T-cell (primary cell): ENCODE measurements around the gene ACSL1. TPM values are rescaled to one million over a fixed set of nuclear protein-coding genes. Genes with fewer than 3 reads are reported as not detected.

ENCODE experiments used
- ATAC-seq, 4 experiments: fragments of 200-7000 bp in 3 of 4; fragments of 150-1000 bp in 1 of 4; cut with Tn5 transposase; replicated peaks in 1 of 4; 1 replicate in 3 of 4; 2 replicates in 1 of 4; pipeline ENCODE4 v1.10.0; 2021; ENCODE audit warnings: moderate library complexity in 3 of 4, mild to moderate bottlenecking in 2 of 4, moderate number of reproducible peaks in 1 of 4
- CTCF ChIA-PET, 2 donors: fragments of 300-600 bp; sonication (Branson Sonifier 250); formaldehyde crosslinking; loops; one replicate each; lab custom pipeline; 2022; ENCODE audit warnings: antibody characterized with exemption in 2 of 2; lab: Charles Lee
- POLR2A ChIA-PET, 2 donors: fragments of 300-600 bp; sonication (Branson Sonifier 250); formaldehyde crosslinking; loops; one replicate each; lab custom pipeline; 2022; ENCODE audit warnings: antibody characterized with exemption in 2 of 2; lab: Charles Lee
- DNase-seq, 35 experiments: peaks; one replicate each; pipeline versions ENCODE4 v3.0.0 to v3.0.0-alpha.2; 2013 to 2023
- H3K27ac ChIP-seq: one replicate; pipeline ENCODE4 v1.5.1; 2013; ENCODE audit warnings: low read length
- H3K27me3 ChIP-seq, 2 experiments: replicated peaks in 1 of 2; 1 replicate in 1 of 2; 2 replicates in 1 of 2; pipeline versions ENCODE4 v1.6.1 to v1.7.0; 2013; ENCODE audit warnings: low read length in 1 of 2, mixed read lengths in 1 of 2; ENCODE audit not compliant: control insufficient read depth in 2 of 2, insufficient read depth in 2 of 2; ENCODE audit errors: extremely low read depth in 1 of 2
- H3K36me3 ChIP-seq, 2 donors: 1 replicate in 1 of 2; 2 replicates in 1 of 2; pipeline versions ENCODE4 v1.6.1 to v1.7.0; 2013; ENCODE audit warnings: low read length in 1 of 2; ENCODE audit not compliant: control insufficient read depth in 2 of 2, insufficient read depth in 1 of 2; ENCODE audit errors: extremely low read depth in 1 of 2
- H3K4me1 ChIP-seq, 2 experiments: 1 replicate in 1 of 2; 2 replicates in 1 of 2; pipeline versions ENCODE4 v1.6.1 to v1.7.0; 2013; ENCODE audit warnings: low read length in 2 of 2, mixed read lengths in 1 of 2; ENCODE audit not compliant: insufficient read depth in 2 of 2, control insufficient read depth in 1 of 2; ENCODE audit errors: extremely low read depth in 1 of 2
- H3K4me3 ChIP-seq, 2 donors: 1 replicate in 1 of 2; 2 replicates in 1 of 2; pipeline versions ENCODE4 v1.5.1 to v1.7.0; 2013; ENCODE audit warnings: mild to moderate bottlenecking in 2 of 2, low read length in 1 of 2, moderate library complexity in 1 of 2; ENCODE audit not compliant: control insufficient read depth in 1 of 2; ENCODE audit errors: extremely low read depth in 1 of 2
- H3K9me3 ChIP-seq: 2 replicates; pipeline ENCODE4 v1.7.0; 2013
- H3K27ac Mint-ChIP-seq, 2 donors: one replicate each; pipeline ENCODE4 v1.8.0; 2020 to 2021; ENCODE audit warnings: mild to moderate bottlenecking in 2 of 2, mixed read lengths in 2 of 2
- H3K27me3 Mint-ChIP-seq, 2 donors: one replicate each; pipeline ENCODE4 v1.8.0; 2021 to 2022; ENCODE audit warnings: mixed read lengths in 2 of 2
- H3K36me3 Mint-ChIP-seq: one replicate; pipeline ENCODE4 v1.8.0; 2021; ENCODE audit warnings: mixed read lengths
- H3K4me1 Mint-ChIP-seq, 3 donors: one replicate each; pipeline ENCODE4 v1.8.0; 2020 to 2022; ENCODE audit warnings: mixed read lengths in 3 of 3, mild to moderate bottlenecking in 1 of 3
- H3K4me3 Mint-ChIP-seq, 3 donors: one replicate each; pipeline ENCODE4 v1.8.0; 2020 to 2022; ENCODE audit warnings: mild to moderate bottlenecking in 3 of 3, mixed read lengths in 3 of 3, moderate library complexity in 3 of 3
- H3K9me3 Mint-ChIP-seq, 3 donors: one replicate each; pipeline ENCODE4 v1.8.0; 2020 to 2022; ENCODE audit warnings: mixed read lengths in 3 of 3
- WGBS: methylation state at CpG from one replicate; pipeline ENCODE4 v1.1.5; 2013; ENCODE audit warnings: missing lambda C conversion rate; ENCODE audit not compliant: insufficient coverage; 5-methylcytosine and 5-hydroxymethylcytosine counted together
- total RNA-seq, 35 experiments: library from RNA in 6 of 35; stranded (reverse) in 6 of 35; fragments of 120-200 nt in 1 of 35; gene quantifications; one replicate each; pipeline versions ENCODE4 v1.2.1 to v1.2.4 and lab custom pipeline; 2013 to 2026

The ACSL1 gene
- total RNA-seq, 5 donors from 2014 or later (not counting 1 experiment from before 2014, with no cell fraction given) = 8.6 to 13.7 (median 11.3) TPM

DNA sequence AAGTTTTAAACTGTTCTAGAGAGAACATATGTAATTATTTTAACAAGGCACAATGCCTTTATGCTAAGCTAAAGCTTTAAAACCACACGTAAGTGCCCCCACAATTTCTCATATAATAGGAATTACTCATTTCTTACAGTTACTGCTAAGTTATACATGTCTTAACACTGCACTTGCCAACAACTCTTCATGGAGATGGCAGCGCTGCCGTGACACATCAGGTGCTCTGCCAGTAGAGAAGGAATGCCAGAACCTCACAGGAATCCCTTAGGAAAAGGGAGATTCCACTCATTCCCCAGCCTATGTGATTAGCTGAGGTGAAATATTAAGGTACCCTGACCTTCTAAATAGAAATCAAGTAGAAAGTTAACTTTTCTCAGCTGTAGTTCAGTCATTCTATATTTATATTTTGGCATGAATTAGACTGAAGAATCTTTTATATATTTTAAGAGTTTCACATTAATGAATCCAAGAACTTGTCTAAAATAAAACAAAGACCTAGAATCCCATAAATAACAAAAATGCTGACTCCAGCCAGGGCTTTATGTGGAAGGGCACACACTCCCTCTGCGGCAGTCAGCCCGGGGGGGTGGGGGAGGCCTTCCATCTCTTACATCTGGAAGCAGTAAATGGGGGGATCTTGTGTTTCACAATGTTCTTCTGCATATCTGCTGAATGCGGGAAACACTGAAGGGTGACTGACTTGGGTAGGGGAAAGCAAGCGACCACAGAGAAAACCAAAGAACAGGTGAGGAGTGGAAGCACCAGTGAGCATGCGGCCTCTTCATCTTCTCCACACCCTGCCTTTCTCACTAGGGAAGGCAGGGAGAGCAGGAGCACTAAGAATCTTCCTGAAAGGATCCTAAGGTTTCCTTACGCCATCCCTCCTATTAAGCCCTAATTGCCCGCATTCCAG is 23.7 kb downstream of the ACSL1 start:
- WGBS = 96% methylated on average over 4 of the region's 10 CpGs
- POLR2A ChIA-PET = no interaction called here
- no peaks in the 10 kb centered on the region for H3K9me3 Mint-ChIP-seq

GRCh38 chr4:184798504-184798903 is 27.3 kb downstream of the ACSL1 start:
- Mint-ChIP-seq H3K36me3 (peaks cover 32% of the 10 kb centered on the region), H3K4me1 (peaks cover 5 to 10% (median 9%) of the 10 kb centered on the region in 3 donors), H3K27ac (no peak overlapping the region), H3K27me3 (no peaks in the 10 kb centered on the region), H3K9me3 (no peaks in the 10 kb centered on the region), H3K4me3 (no peak overlapping the region)
- ChIA-PET CTCF (no interaction called here), POLR2A (no interaction called here)
- no peak overlapping the region for H3K4me3 ChIP-seq
- 96% methylated on average over 7 of the region's 7 CpGs for WGBS
- peaks cover 0 to 2% of the 10 kb centered on the region in 2 donors for H3K36me3 ChIP-seq
- ATAC-seq (no peak), DNase-seq (no peak)
- no peaks in the 10 kb centered on the region for H3K9me3 ChIP-seq
- no peaks in the 10 kb centered on the region for H3K27me3 ChIP-seq
- peaks cover 0 to 1% of the 10 kb centered on the region in 2 experiments for H3K4me1 ChIP-seq
- H3K27ac ChIP-seq = no peak overlapping the region

More for the DNA sequence above, 23.7 kb downstream of the ACSL1 start:
- Histone ChIP-seq H3K36me3 (peaks cover 0 to 2% of the 10 kb centered on the region in 2 donors), H3K9me3 (no peaks in the 10 kb centered on the region), H3K27me3 (no peaks in the 10 kb centered on the region), H3K27ac (no peak overlapping the region), H3K4me3 (no peak overlapping the region), H3K4me1 (peaks cover 0 to 2% of the 10 kb centered on the region in 2 experiments)
- ATAC-seq (no peak), DNase-seq (no peak)
- CTCF ChIA-PET = no interaction called here
- no peaks in the 10 kb centered on the region for H3K27me3 Mint-ChIP-seq
- peaks cover 26% of the 10 kb centered on the region for H3K36me3 Mint-ChIP-seq
- no peak overlapping the region for H3K4me3 Mint-ChIP-seq
- H3K4me1 Mint-ChIP-seq = peaks cover 9 to 14% (median 9%) of the 10 kb centered on the region in 3 donors
- no peak overlapping the region for H3K27ac Mint-ChIP-seq

GRCh38 chr4:184796906-184797305 is 28.9 kb downstream of the ACSL1 start:
- no peak overlapping the region for H3K4me3 Mint-ChIP-seq
- Histone ChIP-seq H3K27me3 (no peaks in the 10 kb centered on the region), H3K4me3 (no peak overlapping the region), H3K27ac (no peak overlapping the region), H3K9me3 (no peaks in the 10 kb centered on the region), H3K36me3 (peaks cover 0 to 2% of the 10 kb centered on the region in 2 donors), H3K4me1 (peaks cover 0 to 10% of the 10 kb centered on the region in 2 experiments)
- POLR2A ChIA-PET = interaction anchor here in 1 of 2 donors (0.5 kb wide), 1 partner anchor 10 kb away, joined by 3 read pairs; no protein-coding TSS in a partner anchor
- H3K36me3 Mint-ChIP-seq = peaks cover 20% of the 10 kb centered on the region
- 85% methylated on average over 7 of the region's 9 CpGs for WGBS
- CTCF ChIA-PET = no interaction called here
- H3K9me3 Mint-ChIP-seq = no peaks in the 10 kb centered on the region
- no peak overlapping the region for H3K27ac Mint-ChIP-seq
- DNase-seq = no peak
- ATAC-seq = no peak
- H3K4me1 Mint-ChIP-seq = peaks cover 17 to 22% (median 19%) of the 10 kb centered on the region in 3 donors
- H3K27me3 Mint-ChIP-seq = no peaks in the 10 kb centered on the region

DNA sequence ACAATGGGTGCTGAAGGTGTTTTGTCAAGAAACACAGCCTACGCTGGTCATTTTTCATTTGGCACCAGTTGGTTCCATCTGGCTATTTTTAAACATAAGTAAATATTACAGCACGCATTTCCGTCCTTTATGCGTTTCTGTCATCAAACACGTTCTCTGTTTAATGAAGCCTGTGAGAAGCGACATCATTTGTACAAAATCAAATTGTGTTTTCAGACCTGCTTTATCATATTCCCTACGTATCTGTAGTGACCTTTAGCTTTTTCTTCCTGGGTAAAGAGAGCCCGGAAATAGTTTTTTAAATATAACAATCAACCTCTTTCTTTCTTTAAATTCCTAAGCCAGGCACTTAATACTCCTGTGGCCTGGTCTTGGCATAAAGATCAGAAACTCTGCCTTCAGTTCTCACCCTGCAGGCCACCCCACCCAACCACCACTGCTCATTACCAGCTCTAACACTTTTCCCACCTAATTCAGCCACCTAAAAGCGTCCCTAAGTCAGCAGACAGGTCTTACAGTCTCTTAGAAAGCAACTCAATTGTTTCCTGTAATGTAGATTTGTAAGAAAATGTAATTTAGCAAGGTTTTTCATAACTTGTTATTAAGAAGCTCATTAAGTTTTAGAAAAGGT is 30.4 kb downstream of the ACSL1 start:
- no peaks in the 10 kb centered on the region for H3K27me3 ChIP-seq
- ChIA-PET CTCF (interaction anchor here in 1 of 2 donors (0.6 kb wide), 1 partner anchor 300 kb away, joined by 4 read pairs; no protein-coding TSS in a partner anchor), POLR2A (no interaction called here)
- H3K27ac ChIP-seq = no peak overlapping the region
- ATAC-seq (no peak), DNase-seq (no peak)
- H3K9me3 ChIP-seq = no peaks in the 10 kb centered on the region
- 97% methylated on average over 6 of the region's 9 CpGs for WGBS
- Mint-ChIP-seq H3K27ac (no peak overlapping the region), H3K4me3 (no peak overlapping the region), H3K9me3 (no peaks in the 10 kb centered on the region), H3K27me3 (no peaks in the 10 kb centered on the region), H3K36me3 (peaks cover 20% of the 10 kb centered on the region), H3K4me1 (peaks cover 22 to 28% (median 25%) of the 10 kb centered on the region in 3 donors)
- no peak overlapping the region for H3K4me3 ChIP-seq
- peaks cover 0 to 10% of the 10 kb centered on the region in 2 experiments for H3K4me1 ChIP-seq
- no peaks in the 10 kb centered on the region for H3K36me3 ChIP-seq

DNA sequence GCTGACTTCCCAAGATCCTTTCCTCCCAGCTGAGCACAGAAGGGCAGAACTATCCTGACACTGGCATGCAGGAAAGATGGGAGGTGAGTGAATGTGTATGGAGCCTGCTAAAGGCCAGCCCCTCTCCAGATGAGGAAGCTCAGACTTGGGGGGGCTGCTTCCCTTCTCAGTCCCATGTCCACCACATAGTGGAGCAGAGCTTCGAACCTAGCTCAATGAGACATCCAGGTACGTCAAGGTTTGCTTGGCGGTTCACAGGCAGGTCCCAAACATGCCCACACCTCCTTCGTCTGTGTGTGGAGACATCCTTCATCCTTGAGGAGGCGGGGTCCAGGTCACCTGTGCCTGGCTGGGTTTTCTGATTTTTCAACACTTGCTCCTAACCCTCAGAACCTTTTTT is 31.3 kb downstream of the ACSL1 start:
- Mint-ChIP-seq H3K36me3 (peaks cover 15% of the 10 kb centered on the region), H3K27ac (no peak overlapping the region), H3K27me3 (no peaks in the 10 kb centered on the region), H3K4me3 (no peak overlapping the region), H3K9me3 (no peaks in the 10 kb centered on the region), H3K4me1 (peaks cover 22 to 28% (median 25%) of the 10 kb centered on the region in 3 donors)
- 93% methylated on average over 3 of the region's 5 CpGs for WGBS
- no peak for ATAC-seq
- ChIA-PET CTCF (no interaction called here), POLR2A (interaction anchor here in 1 of 2 donors (0.6 kb wide), 1 partner anchor 145 kb away, joined by 6 read pairs; the partner anchor contains the start of genes CASP3 and PRIMPOL)
- H3K4me3 ChIP-seq = no peak overlapping the region
- H3K4me1 ChIP-seq = peaks cover 0 to 10% of the 10 kb centered on the region in 2 experiments
- H3K9me3 ChIP-seq = no peaks in the 10 kb centered on the region
- no peak overlapping the region for H3K27ac ChIP-seq
- no peaks in the 10 kb centered on the region for H3K36me3 ChIP-seq
- no peak for DNase-seq
- no peaks in the 10 kb centered on the region for H3K27me3 ChIP-seq

- H3K27ac Mint-ChIP-seq = no peak overlapping the region
- ChIA-PET CTCF (interaction anchor here in 1 of 2 donors (0.6 kb wide), 1 partner anchor 23 kb away, joined by 5 read pairs; no protein-coding TSS in a partner anchor), POLR2A (interaction anchor here in 1 of 2 donors (0.6 kb wide), 3 partner anchors 9 to 144 kb away, joined by 3 to 6 read pairs (median 4); partner anchors contain the start of genes CASP3 and PRIMPOL)
Measured at GRCh38 chr4:184793735-184794355, 31.9 kb downstream of the ACSL1 start.

More at GRCh38 chr4:184793735-184794355, 31.9 kb downstream of the ACSL1 start:
- no peak for DNase-seq
- Histone ChIP-seq H3K27me3 (no peaks in the 10 kb centered on the region), H3K9me3 (no peaks in the 10 kb centered on the region), H3K36me3 (no peaks in the 10 kb centered on the region), H3K4me3 (no peak overlapping the region), H3K4me1 (peaks cover 0 to 10% of the 10 kb centered on the region in 2 experiments), H3K27ac (no peak overlapping the region)
- no peaks in the 10 kb centered on the region for H3K27me3 Mint-ChIP-seq
- H3K4me3 Mint-ChIP-seq = no peak overlapping the region
- ATAC-seq = no peak
- H3K9me3 Mint-ChIP-seq = no peaks in the 10 kb centered on the region
- H3K36me3 Mint-ChIP-seq = peaks cover 18% of the 10 kb centered on the region
- WGBS = 96% methylated on average over 6 of the region's 9 CpGs
- peaks cover 22 to 28% (median 25%) of the 10 kb centered on the region in 3 donors for H3K4me1 Mint-ChIP-seq
